ENCODE results near the gene VPREB3. TPM values are rescaled to one million over a fixed set of nuclear protein-coding genes. Genes with fewer than 3 reads are reported as not detected.

VPREB3 gene
- total and polyA plus RNA-seq, 7 donors: 2.4 to 65.9 TPM; not detected in 5

DNA sequence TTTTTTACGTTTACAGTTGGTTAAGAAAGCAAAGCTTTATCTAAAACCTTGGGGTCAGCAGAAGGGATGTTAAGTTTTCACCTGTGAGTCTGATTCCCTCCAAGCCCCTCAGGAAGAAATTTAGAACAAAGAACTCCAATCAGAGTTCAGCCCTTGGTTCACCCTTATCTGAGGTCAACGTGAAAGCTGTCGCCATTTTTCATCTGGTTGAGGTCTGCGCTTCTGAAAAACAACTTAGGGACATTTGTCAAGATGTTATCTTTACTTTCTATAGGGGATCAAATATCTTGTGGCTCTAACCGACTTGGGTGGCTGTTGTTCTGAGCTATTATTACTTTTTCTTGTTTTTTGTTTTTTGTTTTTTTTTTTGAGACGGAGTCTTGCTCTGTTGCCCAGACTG lies 33.4 kb downstream of the VPREB3 start:
- Histone ChIP-seq H3K27me3 (no peaks in the 10 kb centered on the region), H3K4me3 (no peak overlapping the region), H3K9me3 (no peaks in the 10 kb centered on the region), H3K36me3 (no peaks in the 10 kb centered on the region), H3K27ac (no peak overlapping the region), H3K4me1 (peaks cover 0 to 12% (median 11%) of the 10 kb centered on the region in 4 donors)
- DNase-seq: no peak
- intact Hi-C loops (cut with DNase I): no loop called here
- whole genome bisulfite sequencing, 2 donors: 84% methylated on average over 6 of the region's 6 CpGs
- TF ChIP-seq EP300 (IDR thresholded peaks at IDR 0.05): no peak

DNA sequence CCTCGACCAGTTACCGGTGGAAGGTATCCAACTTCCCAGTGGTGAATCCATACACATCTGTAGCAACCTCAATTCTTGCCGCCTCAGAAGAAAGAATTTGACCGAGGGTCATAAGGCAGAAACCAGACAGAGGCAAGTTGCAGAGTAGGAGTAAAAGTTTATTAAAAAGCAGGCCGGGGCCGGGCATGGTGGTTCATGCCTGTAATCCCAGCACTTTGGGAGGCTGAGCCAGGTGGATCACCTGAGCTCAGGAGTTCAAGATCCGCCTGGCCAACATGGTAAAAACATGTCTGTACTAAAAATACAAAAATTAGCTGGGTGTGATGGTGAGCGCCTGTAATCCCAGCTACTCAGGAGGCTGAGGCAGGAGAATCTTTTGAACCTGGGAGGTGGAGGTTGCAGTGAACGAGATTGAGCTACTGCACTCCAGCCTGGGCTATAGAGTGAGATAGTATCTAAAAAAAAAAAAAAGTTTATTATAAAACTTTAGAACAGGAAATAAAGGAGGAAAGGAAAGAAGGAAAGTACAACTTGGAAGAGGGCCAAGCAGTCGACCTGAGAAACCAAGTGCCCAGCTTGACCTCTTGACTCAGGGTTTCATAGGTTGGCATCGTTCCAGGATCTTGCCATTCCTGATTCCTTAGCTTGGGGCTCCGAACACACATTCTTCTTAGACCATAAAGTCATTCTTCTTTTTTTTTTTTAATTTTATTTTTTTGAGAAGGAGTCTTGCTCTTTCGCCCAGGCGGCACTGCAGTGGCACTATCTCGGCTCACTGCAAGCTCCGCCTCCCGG lies 35.7 kb downstream of the VPREB3 start:
- TF ChIP-seq, protein P1, sequence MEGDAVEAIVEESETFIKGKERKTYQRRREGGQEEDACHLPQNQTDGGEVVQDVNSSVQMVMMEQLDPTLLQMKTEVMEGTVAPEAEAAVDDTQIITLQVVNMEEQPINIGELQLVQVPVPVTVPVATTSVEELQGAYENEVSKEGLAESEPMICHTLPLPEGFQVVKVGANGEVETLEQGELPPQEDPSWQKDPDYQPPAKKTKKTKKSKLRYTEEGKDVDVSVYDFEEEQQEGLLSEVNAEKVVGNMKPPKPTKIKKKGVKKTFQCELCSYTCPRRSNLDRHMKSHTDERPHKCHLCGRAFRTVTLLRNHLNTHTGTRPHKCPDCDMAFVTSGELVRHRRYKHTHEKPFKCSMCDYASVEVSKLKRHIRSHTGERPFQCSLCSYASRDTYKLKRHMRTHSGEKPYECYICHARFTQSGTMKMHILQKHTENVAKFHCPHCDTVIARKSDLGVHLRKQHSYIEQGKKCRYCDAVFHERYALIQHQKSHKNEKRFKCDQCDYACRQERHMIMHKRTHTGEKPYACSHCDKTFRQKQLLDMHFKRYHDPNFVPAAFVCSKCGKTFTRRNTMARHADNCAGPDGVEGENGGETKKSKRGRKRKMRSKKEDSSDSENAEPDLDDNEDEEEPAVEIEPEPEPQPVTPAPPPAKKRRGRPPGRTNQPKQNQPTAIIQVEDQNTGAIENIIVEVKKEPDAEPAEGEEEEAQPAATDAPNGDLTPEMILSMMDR (IDR thresholded peaks at IDR 0.05): no peak
- TF ChIP-seq POLR2A (IDR thresholded peaks at IDR 0.05): no peak
- no peak for TF ChIP-seq EP300 (IDR thresholded peaks at IDR 0.05)
- H3K27me3 ChIP-seq: no peaks in the 10 kb centered on the region
- H3K4me1 ChIP-seq: peaks cover 0 to 21% (median 14%) of the 10 kb centered on the region in 4 donors
- peaks cover 0 to 12% (median 6%) of the 10 kb centered on the region in 4 donors for H3K36me3 ChIP-seq
- intact Hi-C loops (cut with DNase I): loop anchor here (5.0 kb wide), 2 partner anchors 49 to 139 kb away; partner anchors contain the start of genes CHCHD10 and SLC2A11
- no peak for DNase-seq
- 85 to 88% methylated on average over 17 of the region's 17 CpGs for WGBS, 2 donors
- no peak overlapping the region for H3K4me3 ChIP-seq
- no peaks in the 10 kb centered on the region for H3K9me3 ChIP-seq
- H3K27ac ChIP-seq: no peak overlapping the region

DNA sequence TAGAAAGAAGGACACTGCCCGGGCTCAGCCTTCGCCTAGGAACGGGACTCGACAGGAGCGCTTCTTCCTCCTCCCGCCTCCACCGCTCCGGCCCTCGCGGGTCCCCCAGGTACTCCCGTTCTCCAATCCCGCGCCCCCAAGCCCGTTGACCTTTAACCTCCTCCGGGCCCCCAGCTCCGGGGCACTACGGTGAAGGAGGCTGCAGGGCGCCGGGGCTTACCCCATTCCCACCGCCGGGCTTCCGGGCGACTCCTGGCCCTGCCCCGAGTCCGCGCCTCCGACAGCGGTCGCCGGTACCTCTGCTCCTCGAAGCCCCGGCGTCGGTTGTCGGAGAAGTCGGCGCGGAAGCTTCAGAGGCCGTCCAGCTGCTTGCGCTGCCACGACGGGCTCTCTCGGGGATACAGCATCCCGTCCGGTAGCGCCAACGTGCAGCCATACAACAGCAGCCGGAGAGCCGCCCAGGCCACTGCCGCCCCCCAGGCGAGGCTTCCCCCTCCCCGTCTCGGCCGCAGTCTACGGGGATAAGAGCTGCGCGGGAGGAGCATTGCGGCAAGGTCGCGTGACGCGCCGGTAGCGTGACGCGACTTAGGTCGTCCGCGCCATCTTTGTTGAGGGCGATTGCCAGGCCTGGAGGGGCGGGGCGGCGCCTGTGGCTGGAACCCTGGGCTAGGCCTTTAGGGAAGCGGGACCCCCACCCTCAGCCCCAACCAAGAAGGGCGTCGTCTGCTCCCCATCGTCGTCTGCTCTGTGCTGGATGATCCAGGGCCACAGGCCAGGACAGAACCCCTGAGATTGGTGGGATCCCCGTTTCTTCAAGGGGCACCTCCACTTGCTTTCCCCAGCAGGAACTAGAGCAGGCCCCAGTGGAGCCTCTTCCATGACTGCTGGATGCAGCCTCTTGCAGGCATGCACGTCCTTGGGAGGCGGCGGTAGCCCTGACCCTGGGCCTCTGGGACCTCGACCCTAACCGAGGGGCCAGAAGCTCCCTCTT lies 37.1 kb downstream of the VPREB3 start:
- DNase-seq: peak; percentile 93
- H3K36me3 ChIP-seq: peaks cover 0 to 26% (median 12%) of the 10 kb centered on the region in 4 donors
- H3K9me3 ChIP-seq: no peaks in the 10 kb centered on the region
- peak overlapping the region; percentile 70 to 81 (median 78) for H3K27ac ChIP-seq
- WGBS, 2 donors: 6% methylated on average over 84 of the region's 84 CpGs
- H3K4me1 ChIP-seq: peaks cover 0 to 21% (median 14%) of the 10 kb centered on the region in 4 donors
- TF ChIP-seq EP300 (IDR thresholded peaks at IDR 0.05) (no peak), POLR2AphosphoS5 (IDR thresholded peaks at IDR 0.05) (peak; percentile 86 to 97 (median 88)), POLR2A (IDR thresholded peaks at IDR 0.05) (peak; percentile 47 to 77)
- H3K4me3 ChIP-seq: peak overlapping the region; percentile 68 to 89 (median 79)
- H3K27me3 ChIP-seq: no peaks in the 10 kb centered on the region
- intact Hi-C loops (cut with DNase I): loop anchor here (5.0 kb wide), 2 partner anchors 50 to 140 kb away; partner anchors contain the start of genes CHCHD10 and SLC2A11

DNA sequence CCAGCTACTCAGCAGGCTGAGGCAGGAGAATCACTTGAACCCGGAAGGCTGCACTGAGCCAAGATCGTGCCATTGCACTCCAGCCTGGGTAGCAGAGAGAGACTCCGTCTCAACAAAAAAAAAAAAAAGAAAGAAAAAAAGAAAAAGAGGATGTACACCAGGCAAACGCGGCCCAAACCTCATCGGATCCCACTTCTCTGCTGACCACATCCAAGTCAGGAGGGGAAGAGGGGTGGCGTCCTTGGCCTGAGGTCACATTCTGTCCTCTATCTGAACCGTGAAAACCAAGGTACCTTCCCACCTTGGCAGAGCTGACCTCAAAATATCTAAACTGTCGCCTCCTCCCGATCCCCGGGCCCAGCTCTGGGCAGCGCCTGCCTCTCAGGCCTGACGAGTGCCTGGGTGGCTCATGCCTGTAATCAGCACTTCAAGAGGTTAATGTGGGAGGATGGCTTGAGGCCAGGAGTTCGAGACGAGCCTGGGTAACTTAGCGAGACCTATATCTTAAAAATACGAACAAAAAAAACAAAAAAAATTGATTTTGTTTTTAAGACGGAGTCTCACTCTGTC lies 38.3 kb downstream of the VPREB3 start:
- Histone ChIP-seq H3K27me3 (no peaks in the 10 kb centered on the region), H3K4me3 (peak overlapping the region in 3 of 4 donors; percentile 68 to 83 (median 75)), H3K27ac (no peak overlapping the region), H3K9me3 (no peaks in the 10 kb centered on the region), H3K4me1 (peaks cover 0 to 21% (median 14%) of the 10 kb centered on the region in 4 donors), H3K36me3 (peaks cover 0 to 38% (median 21%) of the 10 kb centered on the region in 4 donors)
- TF ChIP-seq POLR2AphosphoS5 (IDR thresholded peaks at IDR 0.05) (no peak), EP300 (IDR thresholded peaks at IDR 0.05) (no peak), POLR2A (IDR thresholded peaks at IDR 0.05) (no peak)
- TF ChIP-seq, protein P1 (IDR thresholded peaks at IDR 0.05): no peak
- intact Hi-C loops (cut with DNase I): loop anchor here (5.0 kb wide), 2 partner anchors 51 to 141 kb away; partner anchors contain the start of genes CHCHD10 and SLC2A11
- no peak for DNase-seq
- 76 to 84% methylated on average over 18 of the region's 18 CpGs for WGBS, 2 donors

Measured in sigmoid colon (tissue), 7 donors.